Hepatocyte (in vitro differentiated cells): Measurements from ENCODE around the gene BEND3. TPM values are rescaled to one million over a fixed set of nuclear protein-coding genes. Genes with fewer than 3 reads are reported as not detected.
"Not testable (repeated sequence)": the region's sequence is repeated elsewhere in the genome, so short reads cannot be mapped to it uniquely, and the experiment has no call there.

Experiments
- DNase-seq: peaks from one replicate; pipeline ENCODE4 v3.0.0-alpha.2; 2016; ENCODE audit warnings: low spot score
- H2AFZ ChIP-seq: fragments of 200-600 bp; sonication (generic); 2 replicates; pipeline ENCODE4 v1.6.0; 2016; ENCODE audit warnings: antibody characterized with exemption, mild to moderate bottlenecking
- H3K27ac ChIP-seq: fragments of 200-600 bp; sonication (generic); 2 replicates; pipeline ENCODE4 v1.5.1; 2016; ENCODE audit warnings: mild to moderate bottlenecking
- H3K27me3 ChIP-seq: fragments of 200-600 bp; sonication (generic); 2 replicates; pipeline ENCODE4 v1.6.1; 2016
- H3K36me3 ChIP-seq: fragments of 200-600 bp; sonication (generic); replicated peaks from 2 replicates; pipeline ENCODE4 v1.5.1; 2016; ENCODE audit warnings: low read depth; ENCODE audit not compliant: insufficient read depth
- H3K4me1 ChIP-seq: fragments of 200-600 bp; sonication (generic); 2 replicates; pipeline ENCODE4 v1.5.1; 2016; ENCODE audit warnings: mild to moderate bottlenecking, moderate library complexity; ENCODE audit not compliant: insufficient read depth
- H3K4me2 ChIP-seq: fragments of 200-600 bp; sonication (generic); 2 replicates; pipeline ENCODE4 v1.6.0; 2016
- H3K4me3 ChIP-seq: fragments of 200-600 bp; sonication (generic); 2 replicates; pipeline ENCODE4 v1.5.1; 2016; ENCODE audit warnings: mild to moderate bottlenecking
- H3K79me2 ChIP-seq: fragments of 200-600 bp; sonication (generic); 2 replicates; pipeline ENCODE4 v1.6.0; 2017; ENCODE audit warnings: mild to moderate bottlenecking
- H3K9me2 ChIP-seq: fragments of 200-600 bp; sonication (generic); replicated peaks from 2 replicates; pipeline ENCODE4 v1.6.0; 2017; ENCODE audit warnings: mild to moderate bottlenecking; ENCODE audit not compliant: insufficient read depth
- H3K9me3 ChIP-seq: fragments of 200-600 bp; sonication (generic); 2 replicates; pipeline ENCODE4 v1.5.1; 2016; ENCODE audit warnings: low read depth, mild to moderate bottlenecking
- H4K20me1 ChIP-seq: fragments of 200-600 bp; sonication (generic); 2 replicates; pipeline ENCODE4 v1.6.0; 2016; ENCODE audit warnings: mild to moderate bottlenecking; ENCODE audit not compliant: insufficient read depth, poor library complexity, severe bottlenecking
- CTCF ChIP-seq: fragments of 200-600 bp; sonication (generic); IDR thresholded peaks from 2 replicates; pipeline ENCODE4 v1.5.1; 2016; ENCODE audit warnings: antibody characterized with exemption, mild to moderate bottlenecking; ENCODE audit not compliant: poor library complexity
- EZH2 ChIP-seq: fragments of 200-600 bp; sonication (generic); IDR thresholded peaks from 2 replicates; pipeline ENCODE4 v1.6.1; 2016; ENCODE audit warnings: antibody characterized with exemption, mild to moderate bottlenecking, borderline replicate concordance
- EZH2phosphoT487 ChIP-seq: fragments of 200-600 bp; sonication (generic); IDR thresholded peaks from one replicate; pipeline ENCODE4 v1.6.1; 2018; ENCODE audit warnings: antibody characterized with exemption, mild to moderate bottlenecking, low read depth, moderate library complexity; ENCODE audit not compliant: unreplicated experiment, severe bottlenecking
- WGBS: methylation state at CpG from one replicate; pipeline ENCODE4 v1.1.6; 2016; ENCODE audit warnings: low lambda C conversion rate; ENCODE audit errors: missing lambda C conversion rate; 5-methylcytosine and 5-hydroxymethylcytosine counted together
- polyA plus RNA-seq: library from polyadenylated mRNA; unstranded; fragments of >200 nt; fragmentation: Nextera tagmentation; extraction: Ambion mirVana; gene quantifications from 2 replicates; pipeline ENCODE4 v1.2.1, GENCODE V29; 2016
- total RNA-seq: library from RNA; depleted of rRNA; stranded (reverse); fragments of >200 nt; gene quantifications from 2 replicates; pipeline ENCODE4 v1.2.3, GENCODE V29; 2014

BEND3 gene
- total and polyA plus RNA-seq, 2 experiments from 2014 or later, result 2.7 to 5.7 TPM

- Histone ChIP-seq H3K4me3 (no peak overlapping the region), H3K79me2 (no peaks in the 10 kb centered on the region), H3K9me3 (no peaks in the 10 kb centered on the region), H3K36me3 (no peaks in the 10 kb centered on the region), H3K27me3 (peaks cover 3% of the 10 kb centered on the region), H2AFZ (no peak overlapping the region), H3K4me2 (no peak overlapping the region), H4K20me1 (no peaks in the 10 kb centered on the region), H3K9me2 (no peaks in the 10 kb centered on the region), H3K27ac (no peak overlapping the region), H3K4me1 (no peaks in the 10 kb centered on the region)
- TF ChIP-seq EZH2phosphoT487 (no peak), EZH2 (no peak), CTCF (no peak)
- no peak for DNase-seq
- WGBS, result 85% methylated on average over 8 of the region's 8 CpGs
These were observed 6.7 kb upstream of the BEND3 start for GRCh38 chr6:107121964-107122495.

GRCh38 chr6:107121266-107121665 lies 6.0 kb upstream of the BEND3 start:
- TF ChIP-seq EZH2phosphoT487 (no peak), EZH2 (no peak), CTCF (no peak)
- no peak overlapping the region for H3K4me2 ChIP-seq
- WGBS, result 93% methylated on average over 6 of the region's 6 CpGs

GRCh38 chr6:107120404-107120803 lies 5.1 kb upstream of the BEND3 start:
- no peak for TF ChIP-seq EZH2
- TF ChIP-seq EZH2phosphoT487, result no peak
- no peak for TF ChIP-seq CTCF
- no peak for DNase-seq
- Histone ChIP-seq H3K36me3 (no peaks in the 10 kb centered on the region), H3K9me2 (no peaks in the 10 kb centered on the region), H3K9me3 (no peaks in the 10 kb centered on the region), H3K4me1 (peaks cover 7% of the 10 kb centered on the region), H3K27ac (no peak overlapping the region), H3K4me3 (no peak overlapping the region), H3K27me3 (peaks cover 3% of the 10 kb centered on the region), H3K79me2 (no peaks in the 10 kb centered on the region), H4K20me1 (no peaks in the 10 kb centered on the region), H2AFZ (no peak overlapping the region), H3K4me2 (no peak overlapping the region)
- 96% methylated on average over 4 of the region's 4 CpGs for WGBS

More at GRCh38 chr6:107121266-107121665, 6.0 kb upstream of the BEND3 start:
- Histone ChIP-seq H3K27me3 (peaks cover 3% of the 10 kb centered on the region), H3K9me3 (no peaks in the 10 kb centered on the region), H3K4me1 (peaks cover 7% of the 10 kb centered on the region), H2AFZ (no peak overlapping the region), H3K27ac (no peak overlapping the region), H3K79me2 (no peaks in the 10 kb centered on the region), H3K36me3 (no peaks in the 10 kb centered on the region), H3K9me2 (no peaks in the 10 kb centered on the region), H3K4me3 (no peak overlapping the region), H4K20me1 (no peaks in the 10 kb centered on the region)
- no peak for DNase-seq

GRCh38 chr6:107118976-107119375 lies 3.7 kb upstream of the BEND3 start:
- H3K36me3 ChIP-seq, result no peaks in the 10 kb centered on the region
- no peak for TF ChIP-seq EZH2phosphoT487
- TF ChIP-seq CTCF, result no peak
- no peak for TF ChIP-seq EZH2
- H2AFZ ChIP-seq, result no peak overlapping the region
- peaks cover 3% of the 10 kb centered on the region for H3K27me3 ChIP-seq
- no peak overlapping the region for H3K27ac ChIP-seq
- no peaks in the 10 kb centered on the region for H3K79me2 ChIP-seq
- H4K20me1 ChIP-seq, result no peaks in the 10 kb centered on the region
- DNase-seq, result no peak
- WGBS, result 69% methylated on average over 2 of the region's 2 CpGs
- H3K4me2 ChIP-seq, result no peak overlapping the region
- no peak overlapping the region for H3K4me3 ChIP-seq
- peaks cover 7% of the 10 kb centered on the region for H3K4me1 ChIP-seq
- no peaks in the 10 kb centered on the region for H3K9me3 ChIP-seq
- H3K9me2 ChIP-seq, result no peaks in the 10 kb centered on the region

GRCh38 chr6:107118540-107118939 lies 3.2 kb upstream of the BEND3 start:
- 89% methylated on average over 9 of the region's 9 CpGs for WGBS
- H3K4me2 ChIP-seq, H4K20me1 ChIP-seq, H2AFZ ChIP-seq, H3K9me3 ChIP-seq, H3K4me3 ChIP-seq, H3K79me2 ChIP-seq, H3K36me3 ChIP-seq, DNase-seq, H3K27me3 ChIP-seq, H3K9me2 ChIP-seq, H3K27ac ChIP-seq: not testable (repeated sequence)
- peaks cover 11% of the 10 kb centered on the region for H3K4me1 ChIP-seq
